Hematopoietic multipotent progenitor cell treated with erythropoietin and hydrocortisone succinate and interleukin-3 and kit ligand, for 4 days (in vitro differentiated cells): Measurements from ENCODE around the gene KRT33B.
"Not testable (repeated sequence)": the region's sequence is repeated elsewhere in the genome, so short reads cannot be mapped to it uniquely, and the experiment has no call there.

Experiments
- DNase-seq: peaks from one replicate; pipeline ENCODE4 v3.0.0-alpha.2; 2015

Gene KRT33B

DNA sequence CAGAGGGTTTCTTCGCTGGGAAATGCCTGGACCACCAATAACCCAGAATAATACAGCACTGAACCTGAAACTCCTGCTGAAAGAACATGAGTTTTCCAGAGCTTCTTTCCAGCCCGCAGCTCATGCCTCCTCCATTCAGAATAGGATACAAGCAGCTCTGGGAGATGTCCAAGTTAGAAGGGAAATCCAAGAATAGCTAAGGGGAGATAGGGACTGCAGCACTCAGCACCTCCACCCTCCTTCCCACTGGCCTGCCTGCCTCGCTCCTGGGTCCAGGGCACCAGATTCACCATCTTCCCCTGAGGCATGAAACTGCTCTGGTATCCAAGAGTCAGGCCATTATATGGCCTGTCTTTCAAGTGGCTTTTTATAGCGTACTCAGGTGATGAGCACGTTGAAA, 23.7 kb upstream of the KRT33B start:
- no peak for DNase-seq

DNA sequence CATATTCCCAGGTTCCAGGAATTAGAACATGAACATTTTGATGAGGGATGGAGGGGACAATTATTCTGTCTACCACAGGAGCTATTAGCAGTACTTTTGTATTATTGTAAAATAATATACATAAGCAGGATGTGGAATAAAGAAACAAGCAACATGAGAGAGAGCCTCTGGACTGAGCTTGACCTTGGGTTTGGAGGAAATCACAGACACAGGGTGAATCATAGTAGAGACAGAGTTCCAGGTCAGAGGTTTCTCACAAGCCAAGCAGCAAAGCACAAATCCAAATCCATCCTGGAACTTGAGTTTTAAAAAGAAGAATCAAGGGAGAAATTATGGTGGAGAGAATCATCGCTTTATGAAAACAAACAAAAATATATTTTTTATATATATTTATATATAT, 22.7 kb upstream of the KRT33B start:
- no peak for DNase-seq

DNA sequence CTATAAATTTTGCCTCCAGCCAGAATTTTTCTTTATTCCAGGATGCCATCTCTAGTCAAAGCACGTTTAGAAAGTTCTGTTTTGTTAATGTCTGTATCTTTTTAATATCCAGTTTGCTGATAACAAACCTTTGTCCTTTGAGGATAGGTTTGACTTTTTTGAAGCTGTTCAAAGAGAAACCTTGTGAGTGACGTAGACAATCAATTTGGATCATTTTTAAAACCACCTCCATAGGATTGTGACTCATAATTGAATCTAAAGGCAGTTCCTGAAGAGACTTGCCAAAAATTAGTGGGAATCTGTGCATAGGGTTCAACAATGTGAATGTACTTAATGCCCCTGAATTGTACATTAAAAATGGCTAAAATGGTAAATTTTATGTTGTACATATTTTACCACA, 21.9 kb upstream of the KRT33B start:
- no peak for DNase-seq

DNA sequence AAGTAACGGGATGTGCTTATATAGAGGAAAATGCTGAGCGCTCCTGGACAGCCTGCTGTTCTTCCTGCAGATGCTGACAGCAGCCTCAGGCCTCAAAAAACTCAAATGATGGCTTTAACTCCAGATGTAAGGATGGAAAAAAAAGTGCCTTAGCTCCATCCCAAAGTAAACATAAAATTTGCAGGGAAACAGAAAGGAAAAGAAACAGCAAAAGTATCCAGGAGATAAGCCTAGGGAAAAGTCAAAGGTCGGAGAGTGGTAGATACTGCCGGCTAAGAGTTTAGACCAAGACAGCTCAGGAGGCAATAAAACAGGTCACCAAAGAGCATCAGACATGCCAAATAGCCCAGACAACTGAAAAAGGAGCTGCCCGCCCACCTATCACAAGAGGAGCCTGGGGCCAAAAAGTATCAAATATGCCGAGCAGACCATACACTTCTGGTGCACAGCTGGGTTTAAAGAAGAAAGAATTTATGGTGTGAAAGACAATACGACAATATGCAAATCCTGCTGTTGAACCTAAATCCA, 20.9 kb upstream of the KRT33B start:
- no peak for DNase-seq

DNA sequence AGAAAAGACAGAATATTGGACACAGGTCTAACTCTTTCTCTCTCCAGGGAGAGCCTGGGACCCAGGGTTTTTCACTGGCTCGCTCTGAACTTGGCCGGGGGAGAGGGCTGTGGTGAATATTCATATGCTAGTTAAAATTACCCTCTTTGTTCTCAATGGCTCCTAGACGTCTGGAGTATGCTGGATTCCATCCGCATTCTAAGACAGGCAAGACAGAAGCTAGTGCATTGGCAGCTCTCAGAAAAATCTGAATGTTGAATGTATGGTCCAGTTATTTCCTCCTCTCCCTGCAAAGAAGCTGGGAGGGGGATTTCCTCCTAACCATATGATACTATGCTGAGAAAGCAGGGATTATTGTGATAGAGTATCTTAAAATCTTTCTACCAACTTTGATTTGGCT, 18.1 kb upstream of the KRT33B start:
- DNase-seq = no peak

DNA sequence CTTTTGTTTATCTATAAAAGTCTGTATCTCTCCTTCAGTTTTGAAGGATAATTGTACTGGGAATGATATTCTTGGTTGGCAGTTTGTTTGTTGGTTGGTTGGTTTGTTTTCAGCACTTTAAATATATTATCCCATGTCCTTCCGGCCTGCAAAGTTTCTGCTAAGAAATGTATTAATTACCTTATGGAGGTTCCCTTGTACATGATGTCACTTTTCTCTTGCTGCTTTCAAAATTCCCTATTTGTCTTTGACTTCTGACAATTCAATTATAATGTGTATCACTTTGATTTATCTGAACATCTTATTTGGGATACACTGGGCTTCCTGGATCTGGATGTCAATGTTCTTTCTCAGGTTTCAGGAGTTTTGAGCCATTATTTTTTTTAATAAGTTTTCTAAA, 16.6 kb upstream of the KRT33B start:
- no peak for DNase-seq

DNA sequence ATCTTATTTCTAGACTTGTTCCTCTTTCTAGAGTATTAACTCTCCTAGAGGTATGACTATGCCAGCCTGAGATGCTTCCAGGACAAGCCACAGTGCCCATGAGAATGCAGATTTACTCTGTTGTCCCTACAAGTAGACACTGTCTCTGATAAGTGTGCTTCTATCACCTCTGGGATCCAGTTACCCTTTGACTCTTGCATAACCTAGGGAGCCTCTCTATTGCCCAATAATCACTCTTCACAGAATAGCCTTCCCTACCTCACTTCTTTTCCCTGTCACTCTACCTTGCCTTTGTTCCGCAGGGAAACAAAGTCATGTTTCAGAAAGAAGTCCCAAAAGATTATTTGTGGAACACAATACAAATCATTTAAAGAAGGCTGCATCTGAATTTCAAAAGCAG, 14.1 kb upstream of the KRT33B start:
- no peak for DNase-seq

DNA sequence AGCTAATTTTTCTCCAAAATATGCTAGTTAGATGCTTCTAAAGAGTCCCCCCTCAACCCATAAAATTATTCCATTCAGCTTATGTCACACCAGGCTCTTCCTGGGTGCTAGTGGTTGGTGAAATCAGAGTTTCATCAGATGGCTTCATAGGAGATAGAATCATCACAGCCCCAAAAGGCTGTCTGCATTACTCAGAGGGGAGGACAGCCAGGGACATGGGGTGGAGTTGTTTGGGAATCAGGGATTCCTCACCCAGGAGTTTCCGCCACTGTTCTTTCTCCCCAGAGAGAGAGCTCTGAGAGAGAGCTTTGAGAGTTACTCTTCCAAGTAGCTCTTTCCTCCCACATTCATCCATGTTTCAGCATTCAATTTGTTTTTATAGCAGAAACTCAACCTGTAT, 12.8 kb upstream of the KRT33B start:
- no peak for DNase-seq

DNA sequence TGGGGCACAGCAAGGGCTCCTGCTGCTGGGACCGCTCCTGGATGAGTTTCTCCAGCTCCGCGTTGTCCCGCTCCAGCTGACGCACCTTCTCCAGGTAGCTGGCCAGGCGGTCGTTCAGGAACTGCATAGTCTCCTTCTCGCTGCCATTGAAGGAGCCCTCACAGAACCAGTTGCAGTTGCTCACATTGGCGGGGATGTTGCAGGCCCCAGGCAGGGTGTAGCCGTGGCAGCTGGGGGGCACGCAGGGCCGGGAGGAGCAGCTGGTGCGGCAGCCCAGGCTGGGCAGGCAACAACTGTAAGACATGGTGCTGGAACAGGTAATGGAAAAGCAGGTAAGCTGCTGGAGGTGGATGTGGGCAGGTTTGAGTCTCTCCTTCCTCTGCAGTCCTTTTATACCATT, 12.3 kb upstream of the KRT33B start, which contains the start of gene KRT34:
Gene KRT34, minus strand, starts transcription at position 364 of the 400 bp plus-strand sequence. Its CDS starts 60 bp downstream, at position 304.
- not testable (repeated sequence) for DNase-seq

DNA sequence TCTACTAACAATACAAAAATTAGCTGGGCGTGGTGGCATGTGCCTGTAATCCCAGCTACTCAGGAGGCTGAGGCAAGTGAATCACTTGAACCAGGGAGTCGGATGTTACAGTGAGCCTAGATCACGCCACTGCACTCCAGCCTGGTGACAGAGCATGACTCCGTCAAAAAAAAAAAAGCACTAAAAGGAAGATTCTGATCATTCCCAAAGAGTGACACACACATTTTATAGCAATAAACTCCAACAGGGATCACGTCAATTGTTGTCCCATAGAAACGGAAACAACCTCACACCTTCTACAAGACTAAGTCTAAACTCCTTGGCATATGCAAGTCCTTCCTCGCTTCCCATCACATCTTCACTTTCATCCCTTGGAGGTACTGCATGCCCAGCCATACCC, 10.5 kb upstream of the KRT33B start:
- DNase-seq = not testable (repeated sequence)

DNA sequence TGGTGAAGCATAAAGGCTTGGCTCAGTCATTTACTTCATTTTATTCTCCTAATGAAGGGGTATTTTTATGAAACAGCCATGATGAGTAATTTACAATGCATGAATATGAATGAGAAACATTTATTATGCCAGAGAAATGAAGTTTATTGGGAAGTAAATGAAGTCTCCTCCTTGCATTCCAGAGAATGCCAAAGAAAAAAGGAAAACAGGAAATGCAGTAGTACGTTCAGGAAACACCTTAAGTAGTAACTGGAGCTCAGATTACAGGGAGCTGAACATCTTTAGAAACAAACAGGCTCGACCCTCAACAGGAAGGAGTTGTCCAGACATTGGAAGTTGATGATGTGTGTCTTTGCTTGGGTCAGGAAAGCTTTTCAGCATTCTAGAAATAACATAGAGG, 7.9 kb upstream of the KRT33B start:
- no peak for DNase-seq

DNA sequence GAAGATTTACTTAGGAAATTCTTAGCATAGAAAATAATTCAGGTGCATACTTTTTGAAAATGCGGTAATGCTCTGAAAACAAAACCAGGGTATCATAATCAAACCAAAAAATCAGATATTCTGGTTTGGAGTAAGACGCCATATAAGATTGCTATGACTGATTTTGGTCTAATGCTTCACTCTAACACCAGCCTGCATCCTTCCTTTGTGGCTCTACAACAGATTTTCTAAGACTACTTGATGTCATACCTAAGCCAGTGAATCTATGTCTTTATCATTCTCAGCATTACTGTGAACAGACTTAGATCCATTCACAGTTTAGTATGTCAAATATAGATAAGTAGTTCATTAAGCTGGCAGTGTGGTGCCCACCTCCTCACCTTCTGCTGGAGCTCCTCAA, 590 bp downstream of the KRT33B start:
- no peak for DNase-seq

DNA sequence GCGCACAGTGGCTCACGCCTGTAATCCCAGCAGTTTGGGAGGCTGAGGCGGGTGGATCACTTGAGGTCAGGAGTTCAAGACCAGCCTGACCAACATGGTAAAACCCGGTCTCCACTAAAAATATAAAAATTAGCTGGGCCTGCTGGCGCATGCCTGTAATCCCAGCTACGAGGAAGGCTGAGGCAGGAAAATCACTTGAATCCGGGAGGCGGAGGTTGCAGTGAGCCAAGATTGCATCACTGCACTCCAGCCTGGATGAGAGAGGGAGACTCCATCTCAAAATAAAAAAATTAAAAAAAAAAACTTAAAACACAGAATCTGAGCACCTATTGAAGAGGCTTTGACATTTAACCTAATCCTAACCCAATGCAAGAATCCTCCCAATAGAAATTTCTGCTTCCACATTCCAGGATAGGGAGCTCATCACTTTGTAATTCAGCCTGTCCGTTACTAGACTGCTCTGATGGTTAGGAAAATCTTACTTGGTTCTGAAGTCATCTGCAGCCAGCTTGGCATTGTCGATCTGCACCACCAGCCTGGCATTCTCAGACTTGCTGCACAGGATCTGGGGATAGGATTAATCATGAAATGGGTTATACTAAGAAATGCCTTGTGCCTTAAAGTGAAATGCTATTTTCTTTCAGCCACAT, 2.1 kb downstream of the KRT33B start:
- DNase-seq = no peak

DNA sequence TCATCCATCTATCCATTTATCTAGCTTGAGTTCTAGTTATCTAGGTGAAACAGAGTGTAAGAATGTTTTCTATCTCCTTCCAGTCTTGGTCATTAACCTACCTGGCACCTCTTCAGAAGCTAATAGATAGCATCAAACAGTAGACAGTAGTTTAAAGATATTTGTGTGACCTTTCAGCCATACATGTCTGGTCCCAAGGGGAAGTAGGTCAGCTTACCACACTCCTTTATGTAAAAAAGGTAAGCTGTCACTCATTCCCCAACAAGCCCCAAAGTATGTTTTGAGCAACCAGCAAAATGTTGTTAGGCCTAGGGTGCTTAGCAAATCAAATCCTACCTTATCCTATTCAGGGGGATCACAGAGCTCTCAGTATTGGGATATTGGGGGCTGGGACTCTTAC, 3.5 kb downstream of the KRT33B start:
- no peak for DNase-seq

DNA sequence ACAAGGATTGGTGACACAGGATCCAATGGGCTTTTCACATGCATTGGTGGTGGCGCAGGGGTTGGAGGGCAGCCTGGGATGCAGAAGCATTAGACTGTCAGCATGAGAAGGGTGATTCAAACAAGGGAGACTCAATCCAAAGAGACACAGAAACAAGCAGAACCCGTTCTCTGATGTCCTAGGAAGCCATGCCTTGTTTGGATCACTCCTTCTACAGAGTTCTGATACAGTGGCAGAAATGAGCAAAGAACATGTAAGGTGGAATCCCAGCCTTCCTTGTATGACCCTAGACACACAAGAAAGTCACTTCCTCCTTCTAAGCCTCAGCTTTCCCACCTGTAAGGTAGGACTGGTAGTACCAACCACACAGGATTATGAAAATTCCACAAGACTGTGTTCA, 5.7 kb downstream of the KRT33B start:
- no peak for DNase-seq

DNA sequence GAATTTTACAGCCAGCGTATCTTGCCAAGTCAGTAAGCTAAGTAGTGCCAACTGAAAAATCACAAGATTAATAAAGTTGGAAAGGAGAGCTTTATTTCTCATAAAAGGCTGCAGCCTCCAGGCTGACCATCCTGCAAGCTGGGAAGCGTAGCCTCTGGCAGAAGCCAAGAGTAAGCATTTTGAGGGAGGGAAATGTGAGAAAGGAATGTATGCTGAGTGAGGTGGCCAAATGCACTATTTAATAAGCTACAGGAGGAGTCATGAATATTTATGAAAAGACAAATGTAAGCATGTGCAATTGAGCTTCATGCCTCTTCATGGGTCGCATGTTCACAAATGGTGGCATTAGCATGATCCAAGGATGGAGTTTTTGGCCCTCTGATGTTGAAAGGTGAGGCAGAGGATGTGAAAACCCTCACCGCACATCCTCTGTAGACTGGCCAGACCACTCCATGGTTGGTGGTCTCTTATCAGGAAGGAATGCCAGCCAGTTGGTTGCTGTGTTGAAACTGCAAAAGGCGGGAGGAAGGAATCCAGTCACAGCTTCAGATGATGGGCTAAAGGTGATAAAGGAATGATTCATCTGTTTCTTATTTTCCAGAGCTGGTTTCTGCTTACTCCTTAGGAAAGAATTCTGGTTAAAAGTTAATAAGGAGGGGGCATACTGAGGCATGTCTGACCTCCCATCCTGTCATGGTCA, 9.2 kb downstream of the KRT33B start:
- DNase-seq = no peak

DNA sequence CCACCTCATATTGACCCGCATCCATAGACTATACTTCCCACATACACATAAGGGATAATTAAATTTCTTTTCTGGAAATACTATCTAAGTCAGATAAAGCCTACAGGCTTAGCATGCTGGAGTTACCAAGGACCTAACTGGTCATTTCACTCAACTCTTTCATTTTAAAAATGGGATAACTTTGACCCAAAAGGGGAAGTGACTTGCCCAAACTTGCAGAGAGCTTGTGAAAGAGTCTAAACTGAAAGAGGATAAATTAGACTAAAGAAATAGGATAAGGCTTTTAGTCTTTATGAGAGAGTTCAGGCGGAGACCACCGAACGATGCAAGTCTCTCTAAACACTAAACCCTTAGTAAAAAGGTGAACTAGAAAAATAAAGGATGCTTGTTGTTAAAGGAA, 15.1 kb downstream of the KRT33B start:
- peak; percentile 22 for DNase-seq

DNA sequence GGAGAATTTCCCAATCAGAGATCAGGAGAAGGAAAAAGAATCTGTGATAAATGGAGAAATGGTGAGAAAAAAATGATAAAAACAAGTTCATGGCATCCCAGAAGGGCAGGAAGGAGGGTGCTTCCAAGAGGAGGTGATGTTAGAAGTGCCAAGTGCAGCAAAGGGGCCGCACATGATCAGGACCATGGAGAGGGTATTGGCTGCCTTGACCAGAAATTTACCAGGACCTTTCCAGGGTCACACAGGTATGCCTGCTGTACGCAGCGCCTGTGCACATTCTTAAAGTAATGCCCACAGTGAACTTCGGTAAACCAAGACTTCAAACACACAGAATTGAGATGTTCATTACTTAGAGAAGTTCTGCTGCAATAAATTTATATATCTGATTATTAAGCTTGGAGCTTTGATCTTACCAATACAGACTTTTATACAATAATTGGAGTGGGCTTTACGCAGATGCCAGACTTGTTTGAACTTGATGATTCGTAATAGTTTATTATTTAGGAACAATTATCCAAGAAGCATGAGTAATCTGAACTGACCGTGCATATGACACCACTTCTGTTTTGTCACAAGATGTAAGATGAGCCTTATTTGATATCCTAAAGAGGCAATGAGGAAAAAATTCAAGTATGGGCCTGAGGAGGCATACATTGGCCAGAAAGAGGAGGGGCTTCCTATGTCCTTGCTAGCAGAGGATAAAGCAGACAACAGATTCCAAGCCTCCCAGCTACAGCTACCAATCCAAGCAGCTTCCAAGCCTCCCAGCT, 16.8 kb downstream of the KRT33B start:
- DNase-seq = no peak

DNA sequence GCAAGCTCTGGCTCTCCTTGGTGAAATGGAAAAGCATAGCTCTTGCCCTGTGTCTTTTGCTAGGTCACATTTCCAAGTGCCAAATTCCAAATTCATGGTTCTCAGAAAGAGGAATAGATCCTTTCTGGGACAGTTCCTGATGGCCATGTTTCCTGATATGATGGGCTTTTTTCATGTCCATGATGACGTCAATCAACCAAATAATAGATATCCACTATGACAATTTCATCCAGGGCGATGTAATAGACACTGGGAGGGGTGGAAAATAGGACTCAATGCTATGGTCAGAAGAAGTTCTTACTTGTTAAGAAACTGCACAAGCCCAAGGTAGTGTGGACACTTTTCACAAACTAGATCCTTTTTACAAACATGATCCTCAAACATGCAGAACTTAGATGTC, 18.4 kb downstream of the KRT33B start:
- DNase-seq = no peak

DNA sequence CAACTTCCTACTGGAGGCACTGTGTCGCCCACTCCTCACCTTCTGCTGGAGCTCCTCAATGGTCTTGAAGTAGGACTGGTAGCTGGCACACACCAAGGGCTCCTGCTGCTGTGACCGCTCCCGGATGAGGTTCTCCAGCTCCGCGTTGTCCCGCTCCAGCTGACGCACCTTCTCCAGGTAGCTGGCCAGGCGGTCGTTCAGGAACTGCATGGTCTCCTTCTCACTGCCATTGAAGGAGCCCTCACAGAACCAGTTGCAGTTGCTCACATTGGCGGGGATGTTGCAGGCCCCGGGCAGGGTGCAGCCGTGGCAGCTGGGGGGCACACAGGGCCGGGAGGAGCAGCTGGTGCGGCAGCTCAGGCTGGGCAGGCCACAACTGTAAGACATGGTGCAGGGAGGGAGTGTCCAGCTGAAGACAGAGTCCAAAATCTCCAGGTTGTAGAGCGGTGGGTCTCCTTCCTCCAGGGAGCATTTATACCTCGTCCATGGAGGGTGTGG, 19.2 kb downstream of the KRT33B start, which contains the start of gene KRT33A:
Gene KRT33A, minus strand, starts transcription at position 448 of the 498 bp plus-strand sequence. Its CDS starts 61 bp downstream, at position 387.
- not testable (repeated sequence) for DNase-seq

DNA sequence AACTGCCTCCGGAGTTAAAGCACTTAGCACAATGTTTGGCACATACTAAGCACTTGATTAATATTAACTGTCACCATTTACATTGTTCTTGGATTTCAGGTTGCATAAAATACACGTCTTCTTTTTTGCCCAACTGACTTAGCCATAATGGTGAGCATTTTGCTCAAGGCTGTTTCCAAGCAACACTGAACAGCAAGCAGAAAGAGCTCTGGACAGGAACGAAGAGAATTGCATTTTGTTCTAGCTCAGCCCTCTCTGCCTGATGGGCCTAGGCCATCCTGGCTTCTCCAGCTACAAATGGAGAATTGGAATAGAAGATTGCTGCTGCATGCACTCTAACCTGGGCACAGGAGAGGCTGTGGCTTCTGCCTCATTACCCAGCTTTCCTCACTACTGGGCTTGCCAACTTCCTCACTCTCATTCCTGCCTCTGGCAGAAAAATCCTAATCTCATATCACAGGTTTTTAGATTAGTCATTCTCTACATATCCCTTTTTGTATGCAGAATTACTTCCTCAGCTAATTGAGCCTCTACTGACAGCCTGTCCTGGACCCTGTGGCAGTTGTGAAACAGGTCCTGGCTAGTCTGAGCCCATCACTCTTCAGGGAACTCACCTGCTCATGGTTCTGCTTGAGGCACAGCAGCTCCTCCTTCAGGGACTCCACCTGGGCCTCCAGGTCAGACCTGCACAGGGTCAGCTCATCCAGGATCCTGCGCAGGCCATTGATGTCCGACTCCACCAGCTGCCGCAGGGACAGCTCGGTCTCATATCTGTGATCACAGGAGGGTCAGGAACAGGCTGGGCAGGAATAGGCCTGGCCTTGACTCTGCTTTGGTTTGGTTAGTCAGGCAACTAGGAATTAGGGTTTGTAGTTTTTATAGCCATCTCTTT, 21.5 kb downstream of the KRT33B start:
- no peak for DNase-seq

DNA sequence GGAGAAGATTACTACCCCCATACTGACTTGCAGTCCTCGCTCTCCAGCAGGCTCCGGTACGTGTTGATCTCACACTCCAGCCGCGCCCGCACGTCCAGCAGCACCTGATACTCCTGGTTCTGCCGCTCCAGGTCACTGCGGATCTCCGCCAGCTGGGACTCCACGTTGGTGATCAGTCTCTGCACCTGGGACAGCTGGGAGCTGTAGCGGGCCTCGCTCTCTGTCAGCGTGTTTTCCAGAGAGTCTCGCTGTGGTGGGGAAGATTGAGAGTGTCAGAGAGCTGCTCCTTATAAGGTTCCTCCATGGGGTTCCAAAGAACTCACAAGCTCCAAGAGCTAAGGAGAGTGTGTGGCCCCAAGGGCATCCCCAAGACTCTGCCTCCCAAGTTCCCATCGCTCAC, 23.2 kb downstream of the KRT33B start:
- not testable (repeated sequence) for DNase-seq
